LHCN-M2 (cell line): ENCODE measurements around the gene MFN2. TPM values are rescaled to one million over a fixed set of nuclear protein-coding genes. Genes with fewer than 3 reads are reported as not detected.
"Not testable (repeated sequence)": the region's sequence is repeated elsewhere in the genome, so short reads cannot be mapped to it uniquely, and the experiment has no call there.

Experiments used
- DNase-seq: peaks from one replicate; pipeline ENCODE4 v3.0.0-alpha.2; 2012; ENCODE audit warnings: low read depth
- total RNA-seq: library from RNA; depleted of rRNA; stranded (reverse); fragments of >200 nt; gene quantifications from 2 replicates; pipeline ENCODE4 v1.2.3, GENCODE V29; 2014

Gene MFN2
- total RNA-seq, 1 experiment from 2014 or later = 71.7 TPM

DNA sequence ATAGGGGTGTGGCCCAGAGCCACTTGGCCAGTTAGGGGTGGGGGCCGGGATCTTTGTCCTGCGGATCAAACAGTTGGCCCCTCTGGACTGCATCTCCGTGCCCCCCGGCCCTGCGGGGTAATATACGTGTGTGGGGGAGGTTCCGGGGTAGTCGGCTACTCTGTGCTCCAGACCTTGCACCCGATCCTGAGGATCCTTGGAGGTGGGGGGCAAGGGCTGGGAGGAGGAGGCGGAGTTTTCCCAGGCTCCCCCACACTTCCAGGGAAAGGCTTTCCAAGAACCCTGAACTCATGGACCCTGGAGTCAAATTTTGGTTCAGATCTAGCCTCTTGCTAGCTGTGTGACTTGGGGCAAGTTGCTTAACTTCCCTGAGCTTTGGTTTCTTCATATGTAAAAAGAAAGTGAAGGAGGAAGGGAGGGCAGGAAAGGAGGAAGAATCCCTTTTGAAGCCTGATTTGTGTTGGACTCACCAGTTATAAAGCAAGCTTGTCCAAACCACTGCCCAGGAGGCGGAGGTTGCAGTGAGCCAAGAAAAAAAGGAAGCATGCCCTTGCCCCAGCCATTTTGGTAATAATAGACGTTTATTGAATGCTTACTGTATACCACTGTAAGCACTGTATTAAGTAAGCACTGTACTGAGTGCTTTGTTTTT, 39.7 kb downstream of the MFN2 start:
- DNase-seq = no peak

DNA sequence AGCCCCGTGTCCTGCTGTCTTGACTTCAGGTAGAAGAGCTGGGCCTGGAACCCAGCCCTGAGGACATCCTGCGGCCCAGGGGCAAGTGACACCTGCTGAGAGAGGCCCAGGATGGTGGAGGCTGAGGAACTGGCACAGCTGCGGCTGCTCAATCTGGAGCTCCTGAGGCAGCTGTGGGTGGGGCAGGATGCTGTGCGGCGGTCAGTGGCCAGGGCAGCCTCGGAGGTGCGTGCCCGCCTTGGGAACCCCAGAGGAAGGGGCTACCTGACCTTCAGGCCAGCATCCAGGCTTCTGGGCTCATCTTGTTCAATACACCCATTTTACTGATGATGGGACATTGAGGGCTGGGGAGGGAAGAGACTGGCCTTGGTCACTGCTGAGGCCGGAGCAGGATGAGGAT, 41.4 kb downstream of the MFN2 start:
- no peak for DNase-seq

DNA sequence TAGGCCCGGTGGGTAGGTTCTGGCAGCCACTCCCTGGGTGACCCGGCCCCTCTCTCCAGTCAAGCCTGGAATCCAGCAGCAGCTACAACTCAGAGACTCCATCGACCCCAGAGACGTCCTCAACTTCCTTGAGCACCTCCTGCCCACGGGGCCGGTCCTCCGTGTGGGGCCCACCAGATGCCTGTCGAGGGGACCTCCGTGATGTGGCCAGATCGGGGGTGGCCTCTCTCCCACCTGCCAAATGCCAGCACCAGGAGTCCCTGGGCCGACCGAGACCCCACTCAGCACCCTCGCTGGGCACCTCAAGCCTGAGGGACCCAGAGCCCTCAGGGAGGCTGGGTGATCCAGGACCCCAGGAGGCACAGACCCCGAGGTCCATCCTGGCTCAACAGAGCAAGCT, 41.8 kb downstream of the MFN2 start:
- DNase-seq = no peak

DNA sequence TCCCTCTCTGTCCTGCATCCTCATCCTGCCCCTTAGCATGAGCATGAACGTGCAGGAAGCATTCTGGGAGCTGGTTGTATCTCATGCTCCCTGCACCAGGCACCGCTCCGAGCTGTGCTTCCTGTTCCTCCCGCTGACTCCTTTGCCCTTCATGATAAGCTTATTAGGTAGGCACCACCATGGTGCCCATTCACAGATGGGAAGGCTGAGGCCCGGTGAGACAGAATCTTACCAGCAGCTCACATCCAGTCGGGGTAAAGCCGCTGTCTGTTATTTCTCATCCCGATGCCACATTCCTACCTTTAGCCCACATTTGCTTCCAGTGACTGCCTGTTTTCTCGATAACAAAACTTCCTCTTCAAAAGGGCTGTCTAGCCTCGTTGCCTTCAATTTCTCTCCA, 46.3 kb downstream of the MFN2 start:
- DNase-seq = no peak

DNA sequence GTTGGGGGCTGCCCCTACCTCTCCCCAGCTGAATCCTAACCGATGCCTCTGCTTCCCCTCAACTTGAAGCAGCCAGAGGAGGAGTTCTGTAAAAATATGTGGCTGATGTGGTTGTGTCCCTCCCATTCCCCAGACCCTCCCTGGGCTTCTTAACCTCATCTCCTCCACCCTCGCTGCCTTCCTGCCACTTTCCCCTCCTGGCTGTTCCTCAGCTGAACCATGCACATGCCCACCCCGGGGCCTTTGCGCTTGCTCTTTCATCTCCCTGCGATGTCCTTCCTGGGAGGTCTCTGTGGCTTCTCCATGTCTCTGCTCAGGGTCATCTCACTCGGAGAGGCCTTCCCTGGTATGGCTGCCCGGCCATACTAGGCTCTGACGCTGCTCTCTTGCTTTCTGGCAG, 48.0 kb downstream of the MFN2 start:
- no peak for DNase-seq

DNA sequence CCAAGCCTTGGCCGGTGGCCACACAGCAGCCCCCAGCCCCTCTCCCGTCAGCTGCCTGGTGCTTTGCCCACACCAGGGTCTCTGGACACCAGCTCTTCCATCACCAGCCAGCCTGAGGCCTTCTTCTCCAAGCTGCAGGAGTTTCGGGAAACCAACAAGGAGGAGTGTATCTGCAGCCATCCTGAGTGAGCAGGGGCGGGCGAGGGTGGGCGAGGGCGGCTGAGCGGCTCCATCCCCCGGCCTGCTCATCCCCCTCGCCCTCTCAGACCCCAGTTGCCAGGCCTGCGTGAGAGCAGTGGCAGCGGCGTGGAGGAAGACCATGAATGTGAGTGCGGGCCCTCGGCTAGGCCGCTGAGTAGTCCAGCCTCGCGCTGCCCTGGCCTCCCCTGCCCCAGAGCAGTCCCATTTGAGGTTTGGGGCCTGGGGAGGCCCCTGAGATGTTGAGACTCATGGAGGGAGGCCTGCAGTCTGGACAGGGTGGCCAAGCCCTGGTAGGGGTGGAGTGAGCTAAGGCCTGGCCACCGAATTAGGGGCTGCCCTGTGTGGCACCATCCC, 48.8 kb downstream of the MFN2 start:
- DNase-seq = no peak

DNA sequence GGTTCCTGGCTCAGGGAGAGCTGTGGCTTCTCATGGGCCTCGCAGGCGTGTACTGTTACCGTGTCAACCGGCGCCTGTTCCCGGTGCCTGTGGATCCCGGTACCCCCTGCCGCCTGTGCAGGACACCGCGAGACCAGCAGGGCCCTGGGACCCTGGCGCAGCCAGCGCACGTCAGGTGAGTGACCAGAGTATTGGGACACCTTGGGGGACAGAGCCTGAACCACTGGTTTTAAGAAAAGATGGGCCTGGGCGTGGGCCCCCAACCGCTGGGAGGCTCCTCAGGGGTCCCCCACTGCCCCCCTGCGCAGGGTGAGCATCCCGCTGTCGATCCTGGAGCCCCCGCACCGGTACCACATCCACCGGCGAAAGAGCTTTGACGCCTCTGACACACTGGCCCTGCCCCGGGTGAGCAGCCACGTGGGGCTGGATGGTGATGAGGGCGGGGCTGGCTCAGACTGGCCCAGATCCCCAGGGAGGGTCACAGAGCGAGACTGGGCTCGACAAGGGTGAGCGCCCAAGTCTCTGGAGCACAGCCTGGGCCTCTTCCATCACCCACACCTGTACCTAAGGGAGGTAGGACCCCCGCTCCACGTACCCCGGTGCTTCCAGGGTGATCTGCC, 49.6 kb downstream of the MFN2 start:
- DNase-seq = no peak

DNA sequence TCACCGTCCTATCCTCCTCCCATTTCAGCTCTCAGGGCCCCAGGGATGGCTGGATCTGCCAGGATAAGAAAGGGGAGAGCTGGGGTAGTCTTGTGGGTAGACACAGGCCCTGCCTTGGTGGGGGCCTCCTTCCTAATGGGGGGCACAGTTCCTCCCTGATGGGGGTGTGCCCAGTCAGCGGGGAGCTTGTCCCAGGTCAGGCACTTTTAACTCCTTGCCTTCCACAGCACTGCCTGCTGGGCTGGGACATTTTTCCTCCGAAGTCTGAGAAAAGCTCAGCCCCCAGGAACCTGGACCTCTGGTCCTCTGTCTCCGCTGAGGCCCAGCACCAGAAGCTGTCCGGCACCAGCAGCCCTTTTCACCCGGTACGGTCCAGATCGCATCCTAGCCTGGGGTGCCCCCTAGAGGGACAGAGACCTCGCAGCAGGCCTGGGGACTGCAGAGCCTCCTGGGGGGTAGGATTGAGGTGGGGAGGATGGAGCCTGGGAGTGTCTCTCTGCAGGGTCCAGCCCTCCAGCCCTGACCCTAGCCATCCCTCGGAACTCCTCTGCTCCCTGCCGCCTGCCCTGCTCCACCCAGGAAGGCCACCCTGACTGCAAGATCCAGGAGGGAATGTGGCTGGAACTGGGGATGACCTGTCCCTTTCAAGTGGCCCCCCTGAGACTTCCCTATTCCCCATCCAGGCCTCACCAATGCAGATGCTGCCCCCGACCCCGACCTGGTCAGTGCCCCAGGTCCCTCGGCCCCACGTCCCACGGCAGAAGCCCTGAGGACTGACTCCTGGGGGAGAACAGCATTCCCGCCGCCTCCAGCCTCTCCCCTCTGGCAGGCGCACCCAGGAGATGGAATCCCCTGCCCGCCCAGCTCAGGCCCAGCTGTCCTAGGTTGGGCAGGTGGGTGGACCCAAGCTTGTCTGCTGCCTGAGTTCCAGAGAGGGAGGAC, 51.1 kb downstream of the MFN2 start:
- no peak for DNase-seq

DNA sequence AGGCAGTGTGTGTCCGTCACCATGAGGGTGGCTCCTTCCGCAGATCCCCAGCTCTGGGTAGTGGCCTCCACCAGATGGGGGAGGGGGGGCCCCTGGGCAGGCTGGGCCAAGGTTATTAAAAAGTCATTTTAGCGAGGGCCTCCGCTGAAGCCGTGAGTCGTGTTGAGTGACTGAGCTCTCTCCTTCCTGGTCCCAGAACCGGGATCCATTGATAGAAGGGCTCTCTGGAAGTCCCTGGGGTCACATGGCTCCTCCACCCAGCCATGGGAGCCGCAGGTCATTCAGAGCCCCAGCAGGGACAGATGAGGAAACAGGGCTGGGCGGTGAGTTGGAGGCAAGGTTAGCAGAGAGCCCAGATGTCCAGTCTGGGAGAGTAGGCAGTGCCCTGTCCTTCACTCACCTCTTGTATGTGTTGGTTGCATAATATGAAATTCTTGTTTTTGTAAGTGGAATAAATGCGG, 51.9 kb downstream of the MFN2 start:
- no peak for DNase-seq

DNA sequence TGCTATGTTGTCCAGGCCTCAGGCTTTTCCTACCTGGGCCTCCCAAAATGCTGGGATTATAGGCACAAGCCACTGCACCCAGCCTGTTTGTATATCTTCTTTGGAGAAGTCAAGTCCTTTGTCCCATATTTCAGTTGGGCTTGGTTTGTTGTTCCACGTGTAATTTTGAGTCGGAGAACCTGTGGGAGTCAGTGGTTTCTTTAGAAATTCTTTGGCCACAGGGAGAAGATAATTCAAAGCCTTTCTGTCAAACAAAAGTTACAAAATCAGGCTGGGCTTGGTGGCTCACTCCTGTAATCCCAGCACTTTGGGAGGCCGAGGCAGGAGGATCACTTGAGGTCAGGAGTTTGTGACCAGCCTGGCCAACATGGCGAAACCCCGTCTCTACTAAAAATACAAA, 53.2 kb downstream of the MFN2 start:
- not testable (repeated sequence) for DNase-seq

DNA sequence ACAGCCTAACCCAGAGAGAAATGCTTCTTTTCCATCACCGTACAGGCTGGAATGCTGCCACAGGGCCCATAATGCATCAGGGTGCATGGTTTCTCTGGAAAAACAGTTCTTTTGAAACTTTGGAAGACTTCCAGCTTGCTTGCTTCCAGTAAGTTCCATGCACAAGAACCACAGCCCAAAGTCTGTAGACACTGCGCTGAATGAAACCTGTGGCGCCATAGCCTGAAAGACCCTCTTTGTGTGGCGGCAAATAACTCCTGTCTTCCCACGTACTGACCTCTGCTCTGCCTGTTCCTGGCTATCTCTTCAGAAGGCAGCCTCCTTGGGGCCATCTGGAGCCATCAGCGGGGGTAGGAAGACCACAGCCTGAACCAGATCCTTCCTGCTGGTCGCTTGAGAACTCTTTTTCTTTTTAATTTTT, 54.1 kb downstream of the MFN2 start:
- no peak for DNase-seq

DNA sequence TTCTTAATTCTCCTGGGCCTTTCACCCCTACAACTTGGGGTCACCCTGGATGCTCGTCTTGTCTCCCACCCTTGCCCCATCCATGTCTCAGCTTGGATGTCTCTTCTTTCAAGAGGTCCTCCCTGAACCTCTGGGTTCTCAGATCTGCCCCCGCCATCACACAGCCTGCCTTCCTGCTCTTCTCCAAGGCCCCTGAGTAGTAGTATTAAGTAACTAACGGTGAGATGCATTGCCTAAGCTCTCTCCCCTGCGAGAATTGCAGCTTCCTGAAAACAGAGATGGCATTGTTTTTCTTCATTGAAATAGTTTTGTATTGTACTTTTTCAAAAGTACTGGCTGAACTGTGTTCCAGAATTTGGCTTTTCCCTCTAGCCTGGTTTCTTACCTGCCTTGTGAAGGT, 55.1 kb downstream of the MFN2 start:
- DNase-seq = no peak

DNA sequence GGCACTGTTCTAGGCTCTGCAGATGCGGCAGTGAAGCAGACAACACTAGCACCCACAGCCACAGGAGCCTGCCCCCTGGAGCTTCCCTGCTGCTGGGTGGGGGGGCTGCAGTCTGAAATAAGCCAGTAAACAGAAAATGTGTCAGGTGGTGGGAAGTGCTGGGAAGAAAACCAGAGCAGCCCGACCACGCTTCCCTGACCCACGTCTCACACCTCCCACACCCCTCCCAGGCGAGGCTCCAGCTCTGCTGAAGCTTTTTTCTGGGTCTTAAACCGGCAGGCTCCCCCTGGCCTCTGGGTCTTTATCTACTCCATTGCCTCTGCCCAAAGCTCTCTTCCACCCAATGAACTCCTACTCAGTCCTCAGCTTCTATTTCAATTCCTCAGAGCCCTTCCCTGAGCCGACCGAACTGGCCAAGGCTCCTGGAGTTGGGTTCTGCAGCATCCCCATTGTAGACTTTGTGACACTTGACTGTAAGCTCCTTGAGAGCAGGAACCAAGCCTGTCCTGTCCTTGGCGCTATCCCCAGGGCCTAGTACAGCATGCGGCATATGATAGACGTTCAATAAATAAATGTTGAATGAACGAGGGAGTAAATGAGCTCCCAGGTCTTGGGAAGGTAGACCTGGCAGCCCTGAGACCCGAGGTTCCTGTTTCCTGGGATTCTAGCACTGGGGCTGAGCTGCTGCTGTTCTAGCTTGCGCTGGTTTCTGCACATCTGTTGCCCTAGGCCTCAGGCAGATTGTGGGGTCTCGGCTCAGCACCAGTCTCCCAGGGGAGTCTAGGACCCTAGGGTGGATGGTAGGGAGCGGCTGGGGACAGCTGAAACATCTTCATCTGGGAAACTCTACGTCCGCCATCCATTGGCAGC, 57.5 kb downstream of the MFN2 start:
- DNase-seq = no peak

DNA sequence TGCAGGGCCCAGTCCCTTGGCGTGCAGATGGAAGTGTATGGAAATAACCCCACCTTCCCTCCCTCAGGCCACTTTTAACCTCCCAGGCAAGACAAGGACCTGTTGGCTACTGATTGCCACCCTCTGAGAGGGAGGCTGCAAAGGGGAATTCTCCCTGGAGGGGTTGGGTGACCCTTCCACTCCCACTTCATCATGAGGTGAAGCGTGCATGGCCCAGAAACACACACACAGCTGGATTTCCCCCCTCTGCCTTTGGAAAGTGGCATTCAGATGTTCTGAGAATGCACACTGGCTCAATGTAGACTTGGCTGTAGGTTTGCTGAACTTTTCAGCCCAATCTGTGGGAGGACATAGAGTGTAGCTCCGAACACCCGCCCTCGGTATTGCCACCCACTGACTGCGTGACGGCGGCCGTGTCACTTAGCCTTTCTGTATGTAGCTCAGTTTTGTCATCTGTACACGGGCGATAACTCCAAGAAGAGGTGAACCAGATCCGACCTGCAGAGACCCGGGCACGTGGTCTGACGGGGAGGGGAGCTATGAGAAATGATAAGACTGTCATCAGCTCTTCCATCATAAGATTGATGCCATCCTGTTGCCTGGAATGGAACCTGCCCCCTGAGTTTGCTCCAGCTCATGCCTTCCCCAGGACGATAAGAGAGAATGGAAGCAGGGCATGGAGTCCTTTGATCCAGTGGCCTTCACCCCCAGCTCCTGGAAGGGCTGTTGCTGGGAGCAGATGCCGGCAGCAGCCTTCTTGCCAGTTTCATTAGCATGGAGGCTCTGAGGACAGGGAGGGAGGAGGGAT, 58.3 kb downstream of the MFN2 start:
- DNase-seq = no peak

DNA sequence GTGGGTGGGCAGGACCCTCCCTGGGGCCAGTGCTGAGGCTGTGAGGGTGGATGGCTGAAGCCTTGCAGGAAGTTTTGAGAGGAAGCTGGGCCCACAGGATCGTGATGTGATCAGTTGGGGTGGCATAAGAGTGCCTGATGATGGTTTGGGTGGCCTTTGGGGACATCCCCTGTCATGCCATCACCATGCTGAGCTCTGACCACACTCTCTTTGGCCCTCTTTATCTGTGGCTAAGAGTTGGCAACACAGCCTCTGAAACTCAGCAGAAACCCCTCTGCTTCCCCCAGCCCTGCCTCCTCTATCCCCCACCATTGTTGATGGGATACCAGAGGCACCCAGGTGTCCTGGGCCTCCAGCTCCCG, 58.9 kb downstream of the MFN2 start:
- DNase-seq = no peak

DNA sequence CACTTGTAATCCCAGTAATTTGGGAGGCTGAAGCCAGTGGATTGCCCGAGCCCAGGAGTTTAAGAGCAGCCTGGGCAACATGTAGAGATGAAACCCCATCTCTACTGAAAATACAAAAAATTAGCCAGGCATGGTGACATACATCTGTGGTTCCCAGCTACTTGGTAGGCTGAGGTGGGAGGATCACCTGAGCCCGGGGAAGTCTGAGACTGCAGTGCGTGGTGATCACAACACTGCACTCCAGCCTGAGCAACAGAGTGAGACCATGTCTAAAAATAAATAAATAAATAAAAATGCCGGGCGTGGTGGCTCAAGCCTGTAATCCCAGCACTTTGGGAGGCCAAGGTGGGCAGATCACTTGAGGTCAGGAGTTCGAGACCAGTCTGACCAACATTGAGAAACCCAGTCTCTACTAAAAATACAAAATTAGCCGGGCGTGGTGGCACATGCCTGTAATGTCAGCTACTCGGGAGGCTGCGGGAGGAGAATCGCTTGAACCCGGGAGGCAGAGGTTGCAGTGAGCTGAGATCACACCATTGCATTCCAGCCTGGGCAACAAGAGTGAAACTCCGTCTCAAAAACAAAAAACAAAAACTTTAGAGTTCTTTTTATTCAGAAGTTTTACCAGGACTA, 59.7 kb downstream of the MFN2 start:
- not testable (repeated sequence) for DNase-seq

DNA sequence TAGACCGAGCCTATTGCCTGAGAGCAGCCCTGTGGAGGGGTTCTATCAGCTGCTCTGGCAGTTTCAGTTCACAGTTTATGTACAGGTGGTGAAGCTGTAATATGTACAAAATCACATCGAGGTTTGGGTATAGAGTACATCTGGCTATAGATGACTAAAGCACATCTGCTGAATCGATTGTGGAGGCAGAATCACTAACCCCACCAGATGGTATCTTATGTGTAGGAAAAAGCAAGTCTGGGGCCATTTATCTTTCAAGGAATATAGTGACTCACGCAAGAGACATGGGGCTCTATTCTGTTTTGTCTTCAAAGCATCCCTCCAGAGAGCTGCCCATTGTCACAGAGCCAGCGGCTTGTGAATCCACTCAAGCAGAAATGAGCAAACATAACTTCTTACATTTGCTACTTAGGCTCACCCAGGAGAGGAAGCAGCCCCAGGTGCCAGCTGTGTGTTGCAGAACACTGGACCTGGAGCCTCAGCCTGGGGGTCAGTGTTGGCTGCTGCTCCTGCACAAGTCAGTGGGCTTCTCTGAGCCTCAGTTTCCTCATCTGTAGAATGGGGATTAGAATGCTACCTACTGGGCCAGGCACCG, 60.3 kb downstream of the MFN2 start:
- DNase-seq = peak; percentile 72

DNA sequence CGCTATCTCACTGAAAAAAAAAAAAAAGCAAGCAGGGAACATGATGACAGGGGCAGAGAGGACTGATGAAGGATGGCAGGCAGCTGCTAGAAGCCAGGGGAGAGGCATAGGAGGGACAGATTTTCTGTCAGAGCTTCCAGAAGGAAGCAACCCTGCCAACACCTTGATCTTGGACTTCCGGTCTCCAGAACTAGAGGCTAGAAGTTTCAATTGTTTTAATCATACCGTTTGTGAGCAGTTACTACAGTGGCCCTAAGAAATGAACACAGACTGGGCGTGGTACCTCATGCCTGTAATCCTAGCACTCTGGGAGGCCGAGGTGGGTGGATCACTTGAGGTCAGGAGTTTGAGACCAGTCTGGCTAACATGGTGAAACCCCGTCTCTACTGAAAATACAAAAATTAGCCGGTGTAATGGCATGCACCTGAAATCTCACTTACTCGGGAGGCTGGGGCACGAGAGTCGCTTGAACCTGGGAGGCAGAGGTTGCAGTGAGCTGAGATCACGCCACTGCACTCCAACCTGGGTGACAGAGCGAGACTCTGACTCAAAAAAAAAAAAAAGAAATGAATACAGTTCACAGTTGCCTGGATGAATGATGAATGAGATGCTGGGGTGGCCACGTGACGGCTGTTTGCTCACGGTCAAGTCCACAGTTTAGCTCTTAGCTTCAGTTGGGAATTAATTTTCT, 64.1 kb downstream of the MFN2 start:
- DNase-seq = peak; percentile 75

DNA sequence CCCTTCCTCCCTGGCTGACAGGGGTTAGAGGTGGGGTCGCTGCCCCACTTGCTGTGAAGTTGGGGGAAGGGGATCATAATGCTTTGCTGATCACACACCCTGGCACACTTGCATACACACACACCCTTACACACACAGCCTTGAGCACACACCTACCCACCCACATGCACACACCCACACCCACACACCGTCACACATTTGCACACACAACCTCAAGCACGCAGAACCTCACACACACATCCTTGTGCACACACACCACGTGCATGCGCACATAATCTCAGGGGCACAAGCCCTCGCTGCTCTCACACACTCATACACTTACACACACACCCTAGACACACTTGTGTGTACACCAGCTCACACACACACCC, 66.5 kb downstream of the MFN2 start:
- no peak for DNase-seq
